Smooth muscle cell of the brain vasculature (primary cell): ENCODE measurements around the gene ABCB8.

Source experiments
- DNase-seq: peaks from one replicate; pipeline ENCODE4 v3.0.0-alpha.2; 2012; ENCODE audit warnings: low read depth, low spot score

The ABCB8 gene

GRCh38 chr7:151086802-151087244, 58.6 kb downstream of the ABCB8 start:
- no peak for DNase-seq

GRCh38 chr7:151087245-151088018, 59.2 kb downstream of the ABCB8 start:
- no peak for DNase-seq

GRCh38 chr7:151088019-151088855, 60.0 kb downstream of the ABCB8 start:
- DNase-seq, result no peak

- DNase-seq, result peak; percentile 31
Measured at GRCh38 chr7:151088856-151089699, 60.8 kb downstream of the ABCB8 start.

- no peak for DNase-seq
Measured at GRCh38 chr7:151089893-151090730, 61.9 kb downstream of the ABCB8 start.

- no peak for DNase-seq
Measured at GRCh38 chr7:151091003-151091402, 62.8 kb downstream of the ABCB8 start.

- DNase-seq, result no peak
Measured at GRCh38 chr7:151091431-151091830, 63.2 kb downstream of the ABCB8 start.

- no peak for DNase-seq
Measured at GRCh38 chr7:151091988-151092387, 63.7 kb downstream of the ABCB8 start.

GRCh38 chr7:151093748-151094147, 65.5 kb downstream of the ABCB8 start:
- no peak for DNase-seq

- no peak for DNase-seq
Measured at GRCh38 chr7:151094675-151095074, 66.4 kb downstream of the ABCB8 start.

GRCh38 chr7:151095123-151095797, 67.0 kb downstream of the ABCB8 start:
- DNase-seq, result no peak

- no peak for DNase-seq
Measured at GRCh38 chr7:151095828-151096475, 67.7 kb downstream of the ABCB8 start.
